ENCODE data around the gene XPNPEP2.

The XPNPEP2 gene

DNA sequence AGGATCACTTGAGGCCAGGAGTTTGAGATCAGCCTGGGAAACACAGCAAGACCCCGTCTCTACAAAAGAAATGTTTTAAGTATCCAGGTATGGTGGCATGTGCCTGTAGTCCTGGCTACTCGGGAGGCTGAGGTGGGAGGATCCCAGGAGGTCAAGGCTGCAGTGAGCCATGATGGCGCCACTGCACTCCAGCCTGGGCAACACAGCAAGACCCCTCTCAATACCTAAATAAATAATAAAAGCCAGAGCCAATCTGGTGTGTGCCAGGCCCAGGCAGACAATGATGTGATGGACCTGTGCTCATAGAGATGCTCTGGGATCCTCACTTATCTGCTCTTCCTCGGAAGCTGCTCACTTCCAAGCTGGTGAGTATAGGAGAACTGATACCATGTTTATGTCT is 22.8 kb downstream of the XPNPEP2 start:
- Histone ChIP-seq H3K36me3 (ENCODE audit: control insufficient read depth in 2 of 2, insufficient read depth in 2 of 2, low read length in 2 of 2) (no peaks in the 10 kb centered on the region), H3K9me3 (ENCODE audit: control insufficient read depth in 2 of 2, low read length in 2 of 2) (no peaks in the 10 kb centered on the region), H3K4me3 (ENCODE audit: low read length in 2 of 2) (no peak overlapping the region), H3K4me1 (ENCODE audit: control insufficient read depth in 2 of 2, insufficient read depth in 2 of 2, low read length in 2 of 2) (peaks cover 0 to 9% of the 10 kb centered on the region in 2 donors), H3K27ac (ENCODE audit: low read depth in 2 of 2, low read length in 2 of 2) (no peak overlapping the region), H3K9ac (ENCODE audit: low read depth in 1 of 2, low read length in 2 of 2) (no peak overlapping the region), H3K27me3 (ENCODE audit: control insufficient read depth in 2 of 2, insufficient read depth in 2 of 2, low read length in 2 of 2) (no peaks in the 10 kb centered on the region)

GRCh38 chrX:129762448-129762847 is 23.7 kb downstream of the XPNPEP2 start:
- H3K27me3 ChIP-seq (ENCODE audit: control insufficient read depth in 2 of 2, insufficient read depth in 2 of 2, low read length in 2 of 2), result no peaks in the 10 kb centered on the region
- H3K27ac ChIP-seq (ENCODE audit: low read depth in 2 of 2, low read length in 2 of 2), result no peak overlapping the region
- no peaks in the 10 kb centered on the region for H3K9me3 ChIP-seq (ENCODE audit: control insufficient read depth in 2 of 2, low read length in 2 of 2)
- no peaks in the 10 kb centered on the region for H3K36me3 ChIP-seq (ENCODE audit: control insufficient read depth in 2 of 2, insufficient read depth in 2 of 2, low read length in 2 of 2)
- no peak overlapping the region for H3K9ac ChIP-seq (ENCODE audit: low read depth in 1 of 2, low read length in 2 of 2)
- H3K4me1 ChIP-seq (ENCODE audit: control insufficient read depth in 2 of 2, insufficient read depth in 2 of 2, low read length in 2 of 2), result peaks cover 0 to 9% of the 10 kb centered on the region in 2 donors
- no peak overlapping the region for H3K4me3 ChIP-seq (ENCODE audit: low read length in 2 of 2)

DNA sequence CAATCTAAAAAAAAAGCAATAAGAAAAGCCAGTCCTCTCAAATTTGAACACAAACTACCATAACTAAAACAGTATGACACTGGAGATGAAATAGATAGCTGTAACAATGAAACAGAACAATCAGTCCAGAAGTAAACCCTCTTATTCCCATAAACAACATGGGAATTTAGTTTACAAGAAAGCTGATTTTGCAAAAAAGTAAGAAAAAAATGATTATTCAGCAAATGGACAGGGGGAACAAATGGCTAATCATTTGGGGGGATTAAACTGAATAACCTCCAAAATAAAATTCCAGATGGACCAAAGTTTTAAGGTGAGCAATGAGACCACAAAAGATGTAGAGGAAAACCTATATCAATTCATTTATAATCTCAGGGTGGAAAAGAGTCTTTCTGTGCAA is 24.9 kb downstream of the XPNPEP2 start:
- no peaks in the 10 kb centered on the region for H3K9me3 ChIP-seq (ENCODE audit: control insufficient read depth in 2 of 2, low read length in 2 of 2)
- H3K27ac ChIP-seq (ENCODE audit: low read depth in 2 of 2, low read length in 2 of 2), result no peak overlapping the region
- H3K36me3 ChIP-seq (ENCODE audit: control insufficient read depth in 2 of 2, insufficient read depth in 2 of 2, low read length in 2 of 2), result no peaks in the 10 kb centered on the region
- no peak overlapping the region for H3K9ac ChIP-seq (ENCODE audit: low read depth in 1 of 2, low read length in 2 of 2)
- no peak overlapping the region for H3K4me3 ChIP-seq (ENCODE audit: low read length in 2 of 2)
- peaks cover 0 to 7% of the 10 kb centered on the region in 2 donors for H3K4me1 ChIP-seq (ENCODE audit: control insufficient read depth in 2 of 2, insufficient read depth in 2 of 2, low read length in 2 of 2)
- no peaks in the 10 kb centered on the region for H3K27me3 ChIP-seq (ENCODE audit: control insufficient read depth in 2 of 2, insufficient read depth in 2 of 2, low read length in 2 of 2)

DNA sequence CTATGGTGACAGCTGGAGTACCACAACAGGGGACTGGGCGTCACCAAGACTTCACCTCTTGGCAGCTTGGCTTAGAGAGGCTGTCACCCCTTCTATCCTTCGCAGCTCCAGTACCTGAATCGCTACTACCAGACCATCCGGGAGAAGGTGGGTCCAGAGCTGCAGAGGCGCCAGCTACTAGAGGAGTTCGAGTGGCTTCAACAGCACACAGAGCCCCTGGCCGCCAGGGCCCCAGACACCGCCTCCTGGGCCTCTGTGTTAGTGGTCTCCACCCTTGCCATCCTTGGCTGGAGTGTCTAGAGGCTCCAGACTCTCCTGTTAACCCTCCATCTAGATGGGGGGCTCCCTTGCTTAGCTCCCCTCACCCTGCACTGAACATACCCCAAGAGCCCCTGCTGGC is 29.4 kb downstream of the XPNPEP2 start:
- Histone ChIP-seq H3K36me3 (ENCODE audit: control insufficient read depth in 2 of 2, insufficient read depth in 2 of 2, low read length in 2 of 2) (no peaks in the 10 kb centered on the region), H3K27me3 (ENCODE audit: control insufficient read depth in 2 of 2, insufficient read depth in 2 of 2, low read length in 2 of 2) (no peaks in the 10 kb centered on the region), H3K4me3 (ENCODE audit: low read length in 2 of 2) (no peak overlapping the region), H3K9ac (ENCODE audit: low read depth in 1 of 2, low read length in 2 of 2) (no peak overlapping the region), H3K4me1 (ENCODE audit: control insufficient read depth in 2 of 2, insufficient read depth in 2 of 2, low read length in 2 of 2) (peaks cover 3 to 9% of the 10 kb centered on the region in 2 donors), H3K27ac (ENCODE audit: low read depth in 2 of 2, low read length in 2 of 2) (no peak overlapping the region), H3K9me3 (ENCODE audit: control insufficient read depth in 2 of 2, low read length in 2 of 2) (no peaks in the 10 kb centered on the region)

DNA sequence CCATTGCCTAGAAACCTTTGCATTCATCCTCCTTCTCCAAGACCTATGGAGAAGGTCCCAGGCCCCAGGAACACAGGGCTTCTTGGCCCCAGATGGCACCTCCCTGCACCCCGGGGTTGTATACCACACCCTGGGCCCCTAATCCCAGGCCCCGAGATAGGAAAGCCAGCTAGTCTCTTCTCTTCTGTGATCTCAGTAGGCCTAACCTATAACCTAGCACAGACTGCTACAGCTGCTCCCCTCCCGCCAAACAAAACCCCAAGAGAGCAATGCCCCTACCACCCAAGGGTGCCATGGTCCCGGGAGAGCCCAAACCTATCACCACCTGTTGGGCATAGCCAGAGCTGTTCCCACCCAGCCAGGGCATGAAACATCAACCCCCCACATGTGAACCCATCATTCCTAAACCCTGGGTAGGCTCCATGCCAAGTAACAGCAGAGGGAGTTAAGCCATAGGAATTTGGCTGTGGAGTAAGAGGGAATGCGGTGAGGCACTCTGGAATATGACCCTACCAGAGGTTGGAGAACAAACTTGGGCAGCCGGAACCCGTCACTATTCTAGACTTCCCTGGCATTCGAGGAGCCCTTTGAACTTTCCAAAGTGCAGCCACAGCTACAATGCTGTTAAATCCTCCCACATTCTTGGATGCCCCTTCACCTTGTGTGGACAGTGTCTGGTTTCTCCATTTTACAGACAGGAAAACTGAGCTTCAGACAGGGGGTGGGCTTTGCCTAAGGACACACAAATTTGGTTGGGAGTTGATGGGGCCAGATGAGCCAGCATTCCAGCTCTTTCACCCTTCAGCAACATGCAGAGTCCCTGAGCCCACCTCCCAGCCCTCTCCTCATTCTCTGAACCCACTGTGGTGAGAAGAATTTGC is 30.0 kb downstream of the XPNPEP2 start:
- H3K4me3 ChIP-seq (ENCODE audit: low read length in 2 of 2), result no peak overlapping the region
- H3K27ac ChIP-seq (ENCODE audit: low read depth in 2 of 2, low read length in 2 of 2), result peak overlapping the region in 1 of 2 donors; percentile 52
- H3K27me3 ChIP-seq (ENCODE audit: control insufficient read depth in 2 of 2, insufficient read depth in 2 of 2, low read length in 2 of 2), result no peaks in the 10 kb centered on the region
- peaks cover 4 to 13% of the 10 kb centered on the region in 2 donors for H3K4me1 ChIP-seq (ENCODE audit: control insufficient read depth in 2 of 2, insufficient read depth in 2 of 2, low read length in 2 of 2)
- H3K36me3 ChIP-seq (ENCODE audit: control insufficient read depth in 2 of 2, insufficient read depth in 2 of 2, low read length in 2 of 2), result no peaks in the 10 kb centered on the region
- H3K9me3 ChIP-seq (ENCODE audit: control insufficient read depth in 2 of 2, low read length in 2 of 2), result no peaks in the 10 kb centered on the region
- H3K9ac ChIP-seq (ENCODE audit: low read depth in 1 of 2, low read length in 2 of 2), result no peak overlapping the region

- Histone ChIP-seq H3K4me3 (ENCODE audit: low read length in 2 of 2) (no peak overlapping the region), H3K36me3 (ENCODE audit: control insufficient read depth in 2 of 2, insufficient read depth in 2 of 2, low read length in 2 of 2) (no peaks in the 10 kb centered on the region), H3K27ac (ENCODE audit: low read depth in 2 of 2, low read length in 2 of 2) (peak overlapping the region in 1 of 2 donors; percentile 52), H3K27me3 (ENCODE audit: control insufficient read depth in 2 of 2, insufficient read depth in 2 of 2, low read length in 2 of 2) (no peaks in the 10 kb centered on the region), H3K4me1 (ENCODE audit: control insufficient read depth in 2 of 2, insufficient read depth in 2 of 2, low read length in 2 of 2) (peaks cover 4 to 14% of the 10 kb centered on the region in 2 donors), H3K9me3 (ENCODE audit: control insufficient read depth in 2 of 2, low read length in 2 of 2) (no peaks in the 10 kb centered on the region), H3K9ac (ENCODE audit: low read depth in 1 of 2, low read length in 2 of 2) (no peak overlapping the region)
Measured at GRCh38 chrX:129769467-129770154, 30.8 kb downstream of the XPNPEP2 start.

- Histone ChIP-seq H3K9ac (ENCODE audit: low read depth in 1 of 2, low read length in 2 of 2) (peak overlapping the region in 1 of 2 donors; percentile 24), H3K4me1 (ENCODE audit: control insufficient read depth in 2 of 2, insufficient read depth in 2 of 2, low read length in 2 of 2) (peaks cover 4 to 14% of the 10 kb centered on the region in 2 donors), H3K27ac (ENCODE audit: low read depth in 2 of 2, low read length in 2 of 2) (peak overlapping the region in 1 of 2 donors; percentile 41), H3K36me3 (ENCODE audit: control insufficient read depth in 2 of 2, insufficient read depth in 2 of 2, low read length in 2 of 2) (no peaks in the 10 kb centered on the region), H3K27me3 (ENCODE audit: control insufficient read depth in 2 of 2, insufficient read depth in 2 of 2, low read length in 2 of 2) (no peaks in the 10 kb centered on the region), H3K9me3 (ENCODE audit: control insufficient read depth in 2 of 2, low read length in 2 of 2) (no peaks in the 10 kb centered on the region), H3K4me3 (ENCODE audit: low read length in 2 of 2) (no peak overlapping the region)
Measured at GRCh38 chrX:129771266-129771995, 32.7 kb downstream of the XPNPEP2 start.

- Histone ChIP-seq H3K9me3 (ENCODE audit: control insufficient read depth in 2 of 2, low read length in 2 of 2) (no peaks in the 10 kb centered on the region), H3K9ac (ENCODE audit: low read depth in 1 of 2, low read length in 2 of 2) (no peak overlapping the region), H3K4me3 (ENCODE audit: low read length in 2 of 2) (peak overlapping the region in 1 of 2 donors; percentile 53), H3K27me3 (ENCODE audit: control insufficient read depth in 2 of 2, insufficient read depth in 2 of 2, low read length in 2 of 2) (no peaks in the 10 kb centered on the region), H3K27ac (ENCODE audit: low read depth in 2 of 2, low read length in 2 of 2) (peak overlapping the region; percentile 38 to 74), H3K4me1 (ENCODE audit: control insufficient read depth in 2 of 2, insufficient read depth in 2 of 2, low read length in 2 of 2) (peaks cover 4 to 18% of the 10 kb centered on the region in 2 donors), H3K36me3 (ENCODE audit: control insufficient read depth in 2 of 2, insufficient read depth in 2 of 2, low read length in 2 of 2) (no peaks in the 10 kb centered on the region)
Measured at GRCh38 chrX:129772796-129773431, 34.1 kb downstream of the XPNPEP2 start.

DNA sequence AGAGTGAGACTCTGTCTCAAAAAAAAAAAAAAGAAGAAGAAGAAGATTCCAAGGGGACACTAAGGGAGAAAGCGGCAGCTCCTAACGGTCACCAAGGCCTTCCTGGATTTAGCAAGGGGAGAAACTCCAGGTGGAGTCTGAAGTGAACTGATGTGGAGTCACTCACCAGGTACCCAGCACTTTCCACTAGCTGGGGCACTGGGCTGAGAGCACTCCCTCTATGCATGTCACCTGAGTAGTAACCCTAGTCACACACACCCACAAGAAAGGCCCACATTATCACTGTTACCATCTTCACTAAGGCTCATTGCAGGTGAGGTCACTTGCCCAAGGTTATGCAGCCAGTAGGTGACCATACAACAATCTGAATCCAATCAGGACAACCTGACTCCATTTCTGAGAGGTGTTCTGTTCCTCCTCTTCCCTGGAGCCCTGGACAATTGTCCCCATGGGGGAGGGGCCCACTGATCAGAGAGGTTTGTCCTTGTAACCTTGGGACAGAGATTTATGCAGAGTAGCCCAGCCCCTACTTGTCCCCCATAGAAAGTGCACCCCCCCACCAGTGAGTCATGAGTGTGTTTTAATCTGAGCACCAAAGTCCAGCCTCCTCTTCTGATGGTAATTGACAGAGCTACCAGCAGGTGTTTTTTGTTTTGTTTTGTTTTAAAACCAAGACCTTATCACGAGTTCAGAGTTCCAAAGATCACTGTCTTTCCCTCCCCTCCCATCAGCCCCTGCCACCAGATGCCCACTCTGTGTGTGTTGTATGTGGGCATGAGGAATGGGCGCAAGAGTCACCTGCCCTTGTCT is 35.1 kb downstream of the XPNPEP2 start:
- Histone ChIP-seq H3K9ac (ENCODE audit: low read depth in 1 of 2, low read length in 2 of 2) (no peak overlapping the region), H3K9me3 (ENCODE audit: control insufficient read depth in 2 of 2, low read length in 2 of 2) (no peaks in the 10 kb centered on the region), H3K36me3 (ENCODE audit: control insufficient read depth in 2 of 2, insufficient read depth in 2 of 2, low read length in 2 of 2) (no peaks in the 10 kb centered on the region), H3K27ac (ENCODE audit: low read depth in 2 of 2, low read length in 2 of 2) (peak overlapping the region; percentile 25 to 74), H3K4me3 (ENCODE audit: low read length in 2 of 2) (no peak overlapping the region), H3K4me1 (ENCODE audit: control insufficient read depth in 2 of 2, insufficient read depth in 2 of 2, low read length in 2 of 2) (peaks cover 4 to 17% of the 10 kb centered on the region in 2 donors), H3K27me3 (ENCODE audit: control insufficient read depth in 2 of 2, insufficient read depth in 2 of 2, low read length in 2 of 2) (no peaks in the 10 kb centered on the region)

Measured in mucosa of rectum (tissue), 2 donors.